Stimulated activated CD8-positive, alpha-beta memory T cell treated with anti-CD3 and anti-CD28 coated beads, Interleukin-15, amount 100 ng/mL, for 1 hour (primary cell): Measurements from ENCODE around the gene FREM2.

Experiments
- DNase-seq: peaks from one replicate; pipeline ENCODE4 v3.0.0-alpha.2; 2020; ENCODE audit warnings: low read depth

Gene FREM2

DNA sequence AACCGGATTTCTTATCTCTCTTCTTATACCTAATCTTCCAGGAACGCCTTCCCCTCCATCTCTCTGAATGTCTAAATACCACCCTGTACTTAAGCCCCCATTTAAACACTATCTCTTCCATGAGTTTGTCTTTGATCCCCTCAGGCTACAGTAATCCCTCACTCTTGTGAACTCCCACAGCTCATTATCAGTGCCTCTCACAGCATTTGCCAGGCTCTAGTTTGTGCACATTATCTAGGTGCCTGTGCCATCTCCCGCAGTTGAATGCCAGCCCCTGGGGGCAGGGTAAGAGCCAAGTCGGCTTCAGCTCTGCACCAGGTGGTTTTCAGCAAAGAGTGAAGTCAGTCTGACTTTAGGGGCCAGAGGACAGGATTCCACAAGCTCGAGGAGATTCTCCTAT, 71.4 kb downstream of the FREM2 start:
- no peak for DNase-seq

DNA sequence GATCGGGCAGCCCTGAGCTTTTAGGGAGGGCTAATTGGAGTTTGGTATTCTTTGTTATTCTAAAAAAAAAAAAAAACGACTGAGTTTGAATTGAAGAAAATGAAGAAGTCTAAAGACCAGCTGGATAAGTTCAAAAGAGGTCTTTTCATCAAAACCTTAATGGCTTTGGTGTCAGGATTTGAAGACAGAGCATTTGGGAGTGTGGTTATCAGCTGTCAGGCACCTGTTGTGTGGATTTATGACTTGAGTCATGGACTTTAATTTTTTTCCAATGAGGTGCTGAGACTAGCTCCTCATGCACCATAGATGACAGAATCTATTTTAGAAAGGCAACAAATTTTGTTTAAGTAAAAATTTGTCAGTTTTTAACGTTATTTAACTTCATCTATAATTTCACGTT, 72.5 kb downstream of the FREM2 start:
- no peak for DNase-seq

GRCh38 chr13:38763446-38764381, 76.8 kb downstream of the FREM2 start:
- no peak for DNase-seq

DNA sequence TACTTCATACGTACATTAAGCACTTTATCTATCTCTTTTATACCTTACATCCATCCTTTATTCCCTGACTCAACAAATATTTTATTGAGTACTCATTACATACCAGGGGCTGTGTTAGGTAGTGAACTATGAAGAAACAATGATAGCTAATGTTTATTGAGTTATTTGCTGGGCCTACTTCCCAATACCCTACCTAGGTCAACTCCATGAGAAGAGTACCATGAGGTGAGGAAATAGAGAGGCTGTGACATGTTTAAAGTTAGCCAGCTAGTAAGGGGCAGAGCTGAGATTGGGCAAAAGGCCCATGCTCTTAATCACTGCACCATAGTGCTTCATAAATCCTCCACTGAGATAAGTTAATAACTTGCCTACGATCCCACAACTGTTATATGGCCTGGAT, 79.9 kb downstream of the FREM2 start:
- DNase-seq, result no peak

- DNase-seq, result no peak
Observed at GRCh38 chr13:38767506-38768265, 80.8 kb downstream of the FREM2 start.

- no peak for DNase-seq
Observed at GRCh38 chr13:38769526-38769925, 82.6 kb downstream of the FREM2 start.

DNA sequence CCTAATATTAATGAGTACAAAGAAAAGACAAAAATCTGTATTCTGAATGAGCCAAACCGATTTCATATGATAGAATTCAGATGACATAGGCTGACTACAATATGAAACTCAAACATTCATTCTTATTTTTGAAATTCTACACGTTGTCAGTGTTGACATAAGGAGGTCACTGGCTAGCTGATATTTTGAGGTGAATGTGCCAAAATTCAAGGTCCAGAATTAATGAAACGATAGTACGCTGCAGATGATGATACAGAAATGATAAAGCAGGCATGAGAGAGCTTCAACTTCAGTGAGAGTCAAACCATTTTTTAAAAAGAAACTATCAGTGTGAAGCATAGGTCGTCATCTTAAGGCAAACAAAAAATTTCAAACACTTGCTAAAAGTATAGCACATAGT, 88.2 kb downstream of the FREM2 start:
- no peak for DNase-seq

DNA sequence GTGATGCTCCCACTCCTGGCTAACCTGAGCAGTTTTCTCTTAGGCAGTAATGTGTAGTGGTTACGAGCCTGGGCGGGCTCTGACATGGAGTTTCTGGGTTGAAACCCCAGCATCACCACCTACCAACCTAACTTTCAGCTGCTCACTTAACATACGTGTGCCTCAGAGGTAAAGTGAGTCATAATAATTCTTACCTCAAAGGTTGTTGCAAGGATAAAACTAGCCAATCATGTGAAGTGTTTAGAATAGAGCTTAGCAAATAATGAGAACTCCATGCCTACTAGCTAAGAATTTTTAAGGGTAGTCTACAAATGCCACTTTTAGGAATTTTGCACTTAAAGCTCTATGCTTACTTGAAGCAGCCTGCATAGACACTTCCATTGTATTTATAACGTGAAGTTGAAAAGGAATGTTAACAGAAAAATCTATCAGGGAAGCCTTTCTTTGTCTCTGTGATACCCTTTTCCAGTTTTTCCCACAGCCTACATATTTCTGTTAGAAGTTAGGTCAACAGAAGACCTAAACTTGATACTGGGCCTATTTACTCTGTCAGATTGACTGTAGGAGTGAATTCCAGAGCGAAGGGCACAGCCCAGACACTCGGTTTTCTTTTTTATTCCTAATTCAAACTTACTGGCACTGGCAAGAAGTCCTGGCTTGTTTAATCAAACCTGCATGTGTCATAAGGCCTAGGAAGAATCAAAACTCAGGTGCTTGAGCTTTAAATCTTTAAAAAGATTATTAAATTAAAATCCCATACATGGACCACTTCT, 90.7 kb downstream of the FREM2 start:
- DNase-seq, result no peak

DNA sequence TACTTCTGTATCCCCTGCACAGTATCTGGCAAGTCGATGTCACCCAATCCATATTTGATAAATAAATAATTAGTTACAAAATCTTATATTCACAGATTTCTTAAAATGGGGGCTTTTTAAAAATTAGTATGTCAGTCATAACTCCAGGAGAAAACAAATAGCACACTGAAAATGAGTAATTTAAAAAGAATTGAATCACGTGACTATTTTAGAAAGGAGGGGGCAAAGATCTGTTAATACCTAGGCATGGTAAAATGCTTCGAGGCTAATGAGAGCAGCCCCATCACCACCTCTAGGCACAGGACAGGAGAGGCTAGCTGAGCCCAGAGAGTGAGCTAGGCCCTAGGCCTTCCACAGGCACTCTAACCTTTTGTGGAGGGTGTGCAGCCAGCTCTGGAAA, 94.7 kb downstream of the FREM2 start:
- no peak for DNase-seq

DNA sequence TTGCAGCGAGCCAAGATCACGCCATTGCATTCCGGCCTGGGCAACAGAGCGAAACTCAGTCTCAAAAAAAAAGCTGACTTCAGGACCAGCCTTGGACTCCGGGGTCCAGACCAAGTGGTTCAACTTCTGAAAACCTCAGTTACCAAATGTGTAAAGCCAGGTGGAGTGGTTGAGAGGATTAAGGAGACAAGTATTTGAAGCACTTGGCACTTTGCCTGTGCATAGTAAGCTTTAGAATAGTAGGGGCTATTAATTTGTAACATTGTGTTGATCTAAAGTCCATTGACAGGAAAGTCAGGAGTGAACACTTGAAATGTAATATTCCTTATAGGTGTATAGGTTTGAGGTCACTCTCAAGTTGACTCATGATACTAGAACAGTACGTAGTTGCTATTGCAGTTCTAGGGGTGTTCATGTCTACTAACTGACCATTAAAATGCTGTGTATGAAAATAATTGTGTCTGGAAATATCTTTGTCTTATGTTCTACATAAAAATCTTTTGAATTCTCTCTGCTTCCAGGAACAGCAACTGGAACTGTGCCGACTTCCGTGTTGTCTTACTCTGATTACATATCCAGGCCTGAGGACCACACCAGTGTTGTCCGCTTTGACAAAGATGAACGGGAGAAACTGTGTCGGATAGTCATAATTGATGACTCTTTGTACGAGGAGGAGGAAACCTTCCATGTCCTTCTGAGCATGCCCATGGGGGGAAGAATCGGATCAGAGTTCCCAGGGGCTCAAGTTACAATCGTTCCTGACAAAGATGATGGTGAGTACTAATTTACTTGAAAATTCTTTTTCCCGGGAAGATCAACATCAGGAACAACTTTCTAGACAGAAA, 97.4 kb downstream of the FREM2 start:
- DNase-seq, result no peak

DNA sequence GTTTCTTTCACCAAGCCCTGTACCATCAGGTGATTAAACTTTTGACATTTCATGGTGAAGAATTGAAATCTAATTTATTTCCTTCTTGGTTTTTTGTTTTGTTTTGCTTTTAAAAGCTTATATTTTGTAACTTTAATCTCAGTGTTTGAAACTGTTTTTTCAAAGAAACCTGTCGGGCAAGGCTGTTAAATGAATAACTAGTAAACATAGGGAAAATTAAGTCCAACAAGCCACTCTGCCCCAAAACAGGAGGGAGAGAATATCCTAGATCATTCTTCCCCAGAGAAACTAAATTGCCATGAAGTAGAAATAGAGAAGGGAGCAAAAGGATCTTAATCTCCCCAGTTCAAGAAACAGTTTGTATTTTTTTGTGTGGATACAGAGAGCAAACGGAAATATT, 98.2 kb downstream of the FREM2 start:
- no peak for DNase-seq

- no peak for DNase-seq
Observed at GRCh38 chr13:38785490-38785889, 98.6 kb downstream of the FREM2 start.

- no peak for DNase-seq
Observed at GRCh38 chr13:38787550-38787949, 100.7 kb downstream of the FREM2 start.

DNA sequence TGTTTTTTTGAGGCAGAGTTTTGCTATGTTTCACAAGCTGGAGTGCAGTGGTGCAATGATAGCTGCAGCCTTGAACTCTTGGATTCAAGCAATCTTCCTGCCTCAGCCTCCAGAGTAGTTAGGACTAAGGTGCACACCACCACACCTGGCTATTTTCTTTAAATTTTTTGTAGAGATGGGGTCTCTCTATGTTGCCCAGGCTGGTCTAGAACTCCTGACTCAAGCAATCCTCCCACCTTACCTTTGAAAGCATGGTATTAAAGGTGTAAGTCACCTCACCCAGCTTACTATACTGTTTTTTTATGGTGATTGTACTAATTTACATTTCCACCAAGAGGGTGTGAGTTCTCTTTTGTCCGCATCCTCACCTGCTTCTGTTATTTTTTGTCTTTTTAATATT, 110.0 kb downstream of the FREM2 start:
- DNase-seq, result no peak

DNA sequence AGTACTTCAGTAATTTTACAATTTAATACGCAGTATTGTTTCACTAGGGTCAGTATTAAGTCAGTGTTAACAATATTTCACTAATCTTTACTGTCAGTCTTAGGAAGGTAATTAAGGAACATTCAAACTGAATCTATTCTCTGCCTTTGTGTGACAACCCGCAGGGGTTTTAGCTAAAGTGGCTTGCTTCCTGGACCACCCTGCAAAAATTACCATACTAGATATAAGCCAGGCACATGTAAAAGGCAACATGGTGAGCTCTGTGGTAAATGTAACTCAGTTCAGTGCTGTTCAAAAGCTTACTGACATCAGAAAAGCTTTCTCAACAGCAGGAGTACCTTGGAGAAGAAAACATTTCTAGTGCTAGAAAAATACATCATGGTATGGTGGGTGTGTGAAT, 116.7 kb downstream of the FREM2 start:
- no peak for DNase-seq

DNA sequence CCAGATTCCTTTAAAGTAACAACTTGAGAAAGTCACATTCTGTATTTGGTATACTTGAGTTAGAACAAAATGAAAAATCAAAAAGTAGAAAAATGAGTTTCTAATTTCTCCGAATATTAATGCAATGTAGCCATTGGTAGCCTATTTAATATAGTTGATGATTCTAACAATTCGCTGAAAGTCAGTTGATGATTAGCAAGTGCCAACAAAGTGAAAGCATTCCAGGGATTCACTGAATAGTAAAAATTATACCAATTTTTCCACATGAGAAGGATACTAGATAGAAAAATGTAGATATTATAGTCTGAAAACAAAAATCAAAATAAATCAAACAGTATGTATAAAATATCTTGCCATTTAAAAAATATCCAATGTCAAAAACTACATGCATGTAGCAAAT, 117.2 kb downstream of the FREM2 start:
- DNase-seq, result no peak

GRCh38 chr13:38804536-38804935, 117.7 kb downstream of the FREM2 start:
- no peak for DNase-seq

DNA sequence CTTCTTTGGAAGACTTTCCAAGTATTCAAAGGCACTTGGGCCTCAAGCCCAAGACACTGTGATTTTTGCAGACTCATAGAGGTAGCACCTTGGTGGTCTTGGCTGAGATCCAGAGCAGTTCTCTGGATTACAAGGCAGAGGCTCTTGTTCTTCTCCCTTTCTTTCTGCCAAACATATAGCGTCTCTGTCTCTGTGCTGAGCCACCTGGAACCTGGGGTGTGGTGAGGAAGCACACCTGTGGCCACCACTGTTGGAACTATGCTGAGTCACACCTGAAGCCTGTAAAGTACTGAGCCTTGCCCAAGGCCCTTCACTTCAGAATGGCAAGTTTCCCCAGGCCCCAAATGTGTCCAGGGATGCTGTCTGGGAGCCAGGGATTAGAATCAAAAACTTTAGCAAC, 127.5 kb downstream of the FREM2 start:
- DNase-seq, result no peak

GRCh38 chr13:38819053-38819452, 132.2 kb downstream of the FREM2 start:
- no peak for DNase-seq

DNA sequence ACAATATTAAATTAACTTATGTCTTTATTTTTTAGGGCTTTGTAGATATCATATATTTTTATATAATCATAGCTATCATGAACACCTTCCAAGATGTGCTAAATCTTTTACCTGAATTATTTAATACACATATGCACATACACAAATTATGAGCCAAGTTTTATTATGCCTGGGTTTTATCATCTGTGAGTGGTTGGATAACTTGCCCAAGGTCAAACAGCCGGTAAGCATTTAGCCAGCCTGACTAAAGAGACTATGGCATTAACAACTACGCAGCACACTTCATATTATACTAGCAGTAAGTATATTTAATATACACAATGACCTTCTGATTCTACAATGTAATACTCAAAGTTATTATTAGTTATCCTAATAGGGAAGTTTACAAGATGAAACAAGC, 132.7 kb downstream of the FREM2 start:
- no peak for DNase-seq

- DNase-seq, result no peak
Observed at GRCh38 chr13:38821770-38822551, 135.1 kb downstream of the FREM2 start.
